ENCODE data around the gene KCNAB2.

DNA sequence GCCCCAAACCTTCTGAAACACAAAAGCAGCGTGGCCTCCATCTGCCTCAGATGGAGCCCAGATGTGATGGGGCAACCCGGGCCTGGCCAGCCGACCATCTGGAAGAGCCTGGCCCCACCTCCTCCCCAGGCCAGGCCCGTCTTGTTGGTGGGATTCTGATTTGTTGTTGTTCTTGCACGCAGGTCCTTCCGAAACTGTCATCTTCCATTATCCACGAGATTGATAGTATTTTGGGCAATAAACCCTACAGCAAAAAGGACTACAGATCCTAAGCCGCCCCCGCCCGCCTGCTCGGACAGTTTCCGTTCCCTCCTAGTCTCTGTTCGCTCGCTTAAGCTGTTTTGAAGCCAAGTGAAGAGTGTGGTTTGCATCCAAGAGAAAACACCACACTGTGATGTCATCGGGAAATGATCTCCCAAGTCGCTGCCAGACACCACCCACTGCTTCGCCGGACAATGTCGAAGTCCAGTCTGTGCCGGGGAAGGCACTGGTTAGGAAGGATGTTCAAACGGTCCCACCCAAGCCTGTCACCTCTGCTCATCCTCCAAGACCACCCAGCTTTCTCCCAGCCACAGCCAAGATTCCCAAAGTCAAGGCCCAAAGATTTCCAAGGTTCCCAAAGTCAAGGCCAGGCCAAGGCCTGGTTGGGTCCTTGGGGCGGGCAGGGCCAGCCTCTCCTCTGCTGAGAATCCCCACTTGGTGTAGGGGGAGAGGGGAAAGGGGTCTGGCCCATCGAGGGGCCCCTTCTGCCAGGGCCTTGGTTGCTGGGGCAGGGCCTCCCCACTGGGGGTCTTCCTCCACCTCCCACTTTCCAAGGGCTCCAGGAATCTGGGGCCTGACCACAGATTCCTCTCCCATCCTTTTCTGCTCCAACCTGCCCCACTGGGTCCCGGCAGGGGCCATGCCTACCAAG lies 52.9 kb downstream of the KCNAB2 start:
- TF ChIP-seq, protein P1, sequence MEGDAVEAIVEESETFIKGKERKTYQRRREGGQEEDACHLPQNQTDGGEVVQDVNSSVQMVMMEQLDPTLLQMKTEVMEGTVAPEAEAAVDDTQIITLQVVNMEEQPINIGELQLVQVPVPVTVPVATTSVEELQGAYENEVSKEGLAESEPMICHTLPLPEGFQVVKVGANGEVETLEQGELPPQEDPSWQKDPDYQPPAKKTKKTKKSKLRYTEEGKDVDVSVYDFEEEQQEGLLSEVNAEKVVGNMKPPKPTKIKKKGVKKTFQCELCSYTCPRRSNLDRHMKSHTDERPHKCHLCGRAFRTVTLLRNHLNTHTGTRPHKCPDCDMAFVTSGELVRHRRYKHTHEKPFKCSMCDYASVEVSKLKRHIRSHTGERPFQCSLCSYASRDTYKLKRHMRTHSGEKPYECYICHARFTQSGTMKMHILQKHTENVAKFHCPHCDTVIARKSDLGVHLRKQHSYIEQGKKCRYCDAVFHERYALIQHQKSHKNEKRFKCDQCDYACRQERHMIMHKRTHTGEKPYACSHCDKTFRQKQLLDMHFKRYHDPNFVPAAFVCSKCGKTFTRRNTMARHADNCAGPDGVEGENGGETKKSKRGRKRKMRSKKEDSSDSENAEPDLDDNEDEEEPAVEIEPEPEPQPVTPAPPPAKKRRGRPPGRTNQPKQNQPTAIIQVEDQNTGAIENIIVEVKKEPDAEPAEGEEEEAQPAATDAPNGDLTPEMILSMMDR (IDR thresholded peaks at IDR 0.05; ENCODE audit: low read depth, low read length, missing input control): no peak
- TF ChIP-seq RAD21 (IDR thresholded peaks at IDR 0.05) (no peak), JUND (IDR thresholded peaks at IDR 0.05) (no peak)

Data from liver (tissue), 3 donors.